ENCODE results near the gene PCIF1.

Gene PCIF1

DNA sequence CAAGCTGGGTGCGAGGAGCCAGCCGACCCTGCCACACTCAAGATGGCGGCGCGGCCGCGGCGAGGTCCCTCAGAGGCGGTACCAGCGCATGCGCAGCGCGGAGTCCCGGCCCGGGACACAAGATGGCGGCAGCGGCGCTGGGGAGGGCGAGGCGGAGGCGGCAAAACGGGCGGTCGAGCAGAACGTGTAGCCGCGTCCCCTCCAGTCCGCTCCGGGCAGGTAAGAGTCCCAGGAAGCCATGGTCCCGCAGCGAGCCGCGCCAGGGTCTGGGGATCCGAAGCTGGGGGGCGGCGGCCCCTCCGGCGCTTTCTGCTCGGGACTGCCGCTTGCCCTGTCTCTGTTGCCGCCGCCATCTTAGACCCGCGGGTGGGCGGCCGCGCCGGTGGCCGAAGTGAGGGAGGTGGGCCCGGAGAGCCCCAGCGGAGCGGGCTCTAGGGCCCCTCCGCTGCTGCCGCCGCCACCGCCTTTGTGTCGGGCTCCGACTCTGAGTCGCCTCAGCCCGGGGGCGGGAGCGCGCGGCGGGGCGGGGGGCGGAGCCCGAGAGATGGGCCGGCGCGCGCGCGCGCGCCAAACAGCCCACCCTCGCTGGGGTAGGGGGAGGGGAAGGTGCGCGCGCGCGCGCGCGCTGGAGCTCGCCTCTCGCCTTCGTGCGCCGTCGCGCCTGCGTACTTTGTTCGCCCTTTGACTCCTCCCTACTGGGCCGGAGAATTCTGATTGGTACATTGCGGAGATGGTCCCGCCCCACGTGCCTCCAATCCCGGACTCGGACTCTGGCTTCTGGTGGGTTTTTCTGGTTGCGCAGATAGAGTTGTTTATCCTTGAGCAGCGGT, at the start of gene PCIF1:
Gene PCIF1, plus strand, starts transcription at position 98 of the 830 bp plus-strand sequence. CDS start 4,317 bp downstream, outside the sequence.
- peak; percentile 95 for DNase-seq (ENCODE audit: extremely low read depth, low read depth)
- TF ChIP-seq, protein P1, sequence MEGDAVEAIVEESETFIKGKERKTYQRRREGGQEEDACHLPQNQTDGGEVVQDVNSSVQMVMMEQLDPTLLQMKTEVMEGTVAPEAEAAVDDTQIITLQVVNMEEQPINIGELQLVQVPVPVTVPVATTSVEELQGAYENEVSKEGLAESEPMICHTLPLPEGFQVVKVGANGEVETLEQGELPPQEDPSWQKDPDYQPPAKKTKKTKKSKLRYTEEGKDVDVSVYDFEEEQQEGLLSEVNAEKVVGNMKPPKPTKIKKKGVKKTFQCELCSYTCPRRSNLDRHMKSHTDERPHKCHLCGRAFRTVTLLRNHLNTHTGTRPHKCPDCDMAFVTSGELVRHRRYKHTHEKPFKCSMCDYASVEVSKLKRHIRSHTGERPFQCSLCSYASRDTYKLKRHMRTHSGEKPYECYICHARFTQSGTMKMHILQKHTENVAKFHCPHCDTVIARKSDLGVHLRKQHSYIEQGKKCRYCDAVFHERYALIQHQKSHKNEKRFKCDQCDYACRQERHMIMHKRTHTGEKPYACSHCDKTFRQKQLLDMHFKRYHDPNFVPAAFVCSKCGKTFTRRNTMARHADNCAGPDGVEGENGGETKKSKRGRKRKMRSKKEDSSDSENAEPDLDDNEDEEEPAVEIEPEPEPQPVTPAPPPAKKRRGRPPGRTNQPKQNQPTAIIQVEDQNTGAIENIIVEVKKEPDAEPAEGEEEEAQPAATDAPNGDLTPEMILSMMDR (IDR thresholded peaks at IDR 0.05; ENCODE audit: low read depth, low read length) = no peak

DNA sequence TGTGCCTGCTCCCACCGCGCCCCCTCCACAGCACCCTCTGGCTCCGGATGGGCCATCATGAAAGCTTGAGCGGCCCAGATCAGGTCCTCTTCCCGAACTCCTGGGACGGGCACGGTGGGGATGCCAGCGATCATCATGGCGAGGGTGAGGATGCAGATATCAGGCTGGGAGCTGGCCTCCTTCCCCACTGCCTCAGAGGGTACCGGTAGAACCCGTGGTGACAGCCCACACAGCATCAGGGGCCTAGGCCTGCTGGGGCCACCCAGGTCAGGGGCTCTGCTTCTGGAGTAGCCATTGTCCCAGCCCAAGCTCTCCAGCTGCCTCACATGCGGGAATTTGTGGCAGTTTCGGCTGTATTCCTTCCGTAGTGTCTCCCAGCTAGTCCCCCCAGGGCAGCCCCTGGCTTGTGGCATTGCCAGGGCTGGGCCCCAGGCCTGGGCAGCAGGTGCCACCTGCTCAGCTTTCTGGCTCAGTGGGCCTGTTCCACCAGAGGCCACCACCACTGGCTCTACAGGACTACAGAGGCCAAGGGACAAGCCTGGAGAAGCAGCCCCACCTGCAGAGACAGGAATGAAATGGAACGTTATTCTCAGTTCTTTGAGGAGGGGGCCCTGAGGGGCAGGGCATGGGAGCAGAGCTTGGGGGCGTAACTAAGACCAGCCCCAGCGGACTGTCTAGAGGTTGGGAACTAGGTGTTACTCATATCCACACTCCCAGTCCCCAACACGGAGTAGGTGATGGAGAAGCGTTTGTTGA, 47.7 kb upstream of the PCIF1 start:
- TF ChIP-seq, protein P1 (IDR thresholded peaks at IDR 0.05; ENCODE audit: low read depth, low read length) = no peak

DNA sequence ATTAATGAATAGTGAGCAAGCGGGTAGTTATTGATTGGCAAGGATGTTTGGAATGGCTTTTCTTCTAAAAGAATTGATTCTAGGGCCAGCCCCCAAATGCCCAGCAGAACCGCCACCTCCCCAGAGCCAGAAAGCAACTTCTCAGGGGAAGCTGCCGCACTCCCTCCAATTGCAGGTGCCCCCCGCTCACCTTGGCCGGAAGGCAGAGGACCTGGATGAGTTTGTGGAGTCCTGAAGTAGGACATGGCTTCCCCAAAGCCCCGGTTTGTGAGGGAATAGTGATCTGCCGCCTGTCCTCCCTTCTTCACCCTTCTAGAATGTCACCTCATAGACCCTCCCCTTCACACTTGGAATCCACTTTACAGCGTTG, 47.2 kb upstream of the PCIF1 start, which contains the start of gene SPATA25:
Gene SPATA25, minus strand, starts transcription at position 277 of the 370 bp plus-strand sequence. Its CDS starts 32 bp downstream, at position 245.
- TF ChIP-seq, protein P1 (IDR thresholded peaks at IDR 0.05; ENCODE audit: low read depth, low read length) = no peak
- no peak for DNase-seq (ENCODE audit: extremely low read depth, low read depth)

More for the DNA sequence above, 47.7 kb upstream of the PCIF1 start:
- no peak for DNase-seq (ENCODE audit: extremely low read depth, low read depth)

DNA sequence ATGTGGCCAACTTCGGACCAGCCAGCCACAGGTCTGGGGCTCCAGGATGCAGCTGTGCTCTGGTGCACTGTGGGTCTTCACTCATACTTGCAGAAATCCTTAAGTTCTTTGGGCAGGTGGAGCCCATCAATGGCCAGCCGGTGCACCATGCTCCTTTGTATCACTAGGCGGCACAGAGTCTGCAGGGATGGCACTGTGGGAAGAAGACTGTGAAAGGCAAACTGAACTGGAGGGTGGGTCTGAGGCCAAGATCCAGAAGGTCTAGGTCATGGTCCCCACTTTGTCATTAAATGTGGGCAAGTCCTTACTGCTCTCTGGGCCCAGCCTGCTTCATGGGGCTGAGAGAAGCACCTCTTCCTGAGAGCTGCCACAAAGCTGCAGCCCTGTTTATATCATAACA, 45.8 kb upstream of the PCIF1 start:
- no peak for DNase-seq (ENCODE audit: extremely low read depth, low read depth)
- TF ChIP-seq, protein P1 (IDR thresholded peaks at IDR 0.05; ENCODE audit: low read depth, low read length) = no peak

DNA sequence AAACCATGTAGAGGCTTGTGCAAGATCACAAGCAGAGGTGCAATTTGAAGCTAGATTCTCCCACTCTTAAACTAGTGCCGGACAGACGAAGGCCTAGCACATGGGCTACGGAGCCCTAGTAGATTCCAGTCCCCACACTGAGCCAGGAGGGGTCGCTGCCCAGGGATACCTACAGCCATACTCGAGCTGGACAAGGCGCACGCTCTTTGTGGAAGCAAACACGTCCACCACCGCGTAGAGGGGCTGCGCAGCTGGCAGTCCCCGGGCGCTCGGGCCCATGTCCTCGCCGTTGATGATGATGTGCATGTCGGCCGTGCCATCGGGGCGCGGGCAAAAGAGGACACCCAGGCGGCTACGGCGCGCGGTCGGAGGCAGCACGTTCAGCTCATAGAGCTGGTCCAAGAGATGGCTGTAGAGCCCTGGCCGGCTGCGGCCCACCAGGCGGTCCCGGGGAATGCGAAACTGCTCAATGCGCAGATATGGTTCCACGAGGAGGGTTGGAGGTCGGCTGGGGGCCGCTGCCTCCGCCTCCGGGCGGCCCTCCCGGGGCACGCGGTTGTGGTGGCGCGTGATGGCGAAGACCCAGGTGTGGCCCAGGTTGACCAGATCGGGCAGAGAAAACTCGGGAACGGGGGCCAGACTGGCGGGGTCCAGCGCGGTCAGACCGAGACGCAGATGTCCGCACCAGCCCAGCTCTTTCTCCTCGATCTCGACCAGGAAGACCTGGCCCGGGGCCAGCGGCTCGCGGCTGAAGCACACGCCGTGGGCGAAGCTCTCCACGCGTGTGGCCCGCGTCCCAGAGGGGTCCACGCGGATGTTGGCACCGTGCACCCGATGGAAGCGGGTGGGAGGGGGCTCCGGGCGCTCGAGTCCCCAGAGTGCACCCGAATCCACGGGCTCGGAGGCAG, 44.2 kb upstream of the PCIF1 start:
- peak; percentile 48 for DNase-seq (ENCODE audit: extremely low read depth, low read depth)
- TF ChIP-seq, protein P1 (IDR thresholded peaks at IDR 0.05; ENCODE audit: low read depth, low read length) = peak; percentile 80

DNA sequence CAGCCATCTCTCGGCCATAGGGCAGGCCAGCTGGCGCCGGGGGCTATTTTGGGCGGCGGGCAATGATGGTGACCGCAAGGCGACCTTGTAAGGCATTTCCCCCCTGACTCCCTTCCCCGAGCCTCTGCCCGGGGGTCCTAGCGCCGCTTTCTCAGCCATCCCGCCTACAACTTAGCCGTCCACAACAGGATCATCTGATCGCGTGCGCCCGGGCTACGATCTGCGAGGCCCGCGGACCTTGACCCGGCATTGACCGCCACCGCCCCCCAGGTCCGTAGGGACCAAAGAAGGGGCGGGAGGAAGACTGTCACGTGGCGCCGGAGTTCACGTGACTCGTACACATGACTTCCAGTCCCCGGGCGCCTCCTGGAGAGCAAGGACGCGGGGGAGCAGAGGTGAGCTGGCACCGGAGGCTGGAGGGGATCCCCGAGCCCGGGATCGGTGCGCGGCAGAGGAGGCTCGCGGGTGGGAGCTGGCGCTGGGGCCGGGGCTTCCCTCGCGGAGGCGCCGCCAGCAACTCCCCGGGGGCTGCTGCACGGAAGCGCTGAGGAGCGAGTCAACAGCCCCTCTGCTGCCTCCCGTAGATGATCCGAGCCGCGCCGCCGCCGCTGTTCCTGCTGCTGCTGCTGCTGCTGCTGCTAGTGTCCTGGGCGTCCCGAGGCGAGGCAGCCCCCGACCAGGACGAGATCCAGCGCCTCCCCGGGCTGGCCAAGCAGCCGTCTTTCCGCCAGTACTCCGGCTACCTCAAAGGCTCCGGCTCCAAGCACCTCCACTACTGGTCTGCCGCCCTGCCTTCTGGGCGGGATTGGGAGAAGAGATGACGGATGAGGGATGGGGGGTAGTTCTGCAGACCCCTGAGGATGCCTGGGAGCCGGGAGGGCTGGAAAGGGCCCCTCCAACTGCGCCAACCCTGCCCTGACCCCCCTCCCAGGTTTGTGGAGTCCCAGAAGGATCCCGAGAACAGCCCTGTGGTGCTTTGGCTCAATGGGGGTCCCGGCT, 43.2 kb upstream of the PCIF1 start, which contains the start of the genes CTSA and NEURL2:
Gene CTSA, plus strand, starts transcription at position 351 of the 999 bp plus-strand sequence. Its CDS starts 234 bp downstream, at position 585.
Gene NEURL2, minus strand, starts transcription at position 224 of the 999 bp plus-strand sequence. Its CDS starts 217 bp downstream, at position 7.
- peak; percentile 91 for DNase-seq (ENCODE audit: extremely low read depth, low read depth)

More for the DNA sequence above, 43.2 kb upstream of the PCIF1 start, which contains the start of the genes CTSA and NEURL2:
- TF ChIP-seq, protein P1 (IDR thresholded peaks at IDR 0.05; ENCODE audit: low read depth, low read length) = no peak; the same call in 1 of the 2 replicates

Data from AG09319 (cell line).